OCI-LY7 (cell line): ENCODE measurements around the gene SPP2.

ENCODE experiments used
- CTCF ChIP-seq: fragments of 200-600 bp; sonication (generic); conservative IDR thresholded peaks from 2 replicates; pipeline ENCODE4 v1.5.1; 2014; ENCODE audit warnings: mild to moderate bottlenecking, antibody characterized with exemption, low read length, moderate library complexity, mixed read lengths
- EZH2phosphoT487 ChIP-seq: fragments of 200-600 bp; sonication (generic); IDR thresholded peaks from 2 replicates; pipeline ENCODE4 v1.6.1; 2018; ENCODE audit warnings: low read depth, borderline replicate concordance, mild to moderate bottlenecking, mixed run types, antibody characterized with exemption, low read length, moderate library complexity, mixed read lengths

GRCh38 chr2:234025891-234026401 is 24.6 kb upstream of the SPP2 start:
- TF ChIP-seq CTCF (no peak), EZH2phosphoT487 (no peak)
